ENCODE results near the gene ACHE.
"Not testable (repeated sequence)": the region's sequence is repeated elsewhere in the genome, so short reads cannot be mapped to it uniquely, and the experiment has no call there.

ACHE gene

DNA sequence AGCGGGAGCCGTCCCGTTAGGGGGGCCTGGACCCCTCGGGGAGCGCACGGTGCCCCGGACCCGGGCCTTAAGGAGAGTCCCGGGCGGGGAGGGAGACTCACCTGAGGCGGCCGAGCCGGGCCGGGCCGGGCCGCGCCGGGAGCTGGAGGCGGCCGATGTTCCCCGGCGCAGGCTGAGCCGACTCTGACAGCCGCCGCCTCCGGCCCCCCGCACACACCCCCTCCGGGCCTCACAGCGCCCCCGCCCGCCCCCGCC, at the start of gene ACHE:
Gene ACHE, minus strand, starts transcription at position 188 of the 255 bp plus-strand sequence. CDS start 1,656 bp downstream, outside the sequence.
- DNase-seq: no peak

DNA sequence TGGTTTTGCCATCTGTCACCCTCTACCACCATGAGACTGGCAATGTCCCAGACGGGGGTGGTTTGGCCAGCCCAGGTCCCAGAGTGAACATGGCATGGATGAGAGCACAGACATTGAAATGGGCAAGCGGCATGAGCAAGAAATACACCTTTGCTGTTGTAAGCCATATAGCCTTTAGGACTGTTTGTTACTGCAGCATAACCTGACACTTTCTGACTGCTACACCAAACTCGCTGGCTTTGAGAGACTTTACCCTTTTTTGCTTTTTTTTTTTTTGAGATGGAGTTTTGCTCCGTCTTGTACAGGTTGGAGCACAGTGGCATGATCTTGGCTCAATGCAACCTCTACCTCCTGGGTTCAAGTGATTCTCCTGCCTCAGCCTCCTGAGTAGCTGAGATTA, 48.5 kb upstream of the ACHE start:
- DNase-seq: no peak

GRCh38 chr7:100943693-100944092, 48.0 kb upstream of the ACHE start:
- no peak for DNase-seq

- DNase-seq: no peak
These were observed 46.5 kb upstream of the ACHE start for GRCh38 chr7:100942045-100942774.

DNA sequence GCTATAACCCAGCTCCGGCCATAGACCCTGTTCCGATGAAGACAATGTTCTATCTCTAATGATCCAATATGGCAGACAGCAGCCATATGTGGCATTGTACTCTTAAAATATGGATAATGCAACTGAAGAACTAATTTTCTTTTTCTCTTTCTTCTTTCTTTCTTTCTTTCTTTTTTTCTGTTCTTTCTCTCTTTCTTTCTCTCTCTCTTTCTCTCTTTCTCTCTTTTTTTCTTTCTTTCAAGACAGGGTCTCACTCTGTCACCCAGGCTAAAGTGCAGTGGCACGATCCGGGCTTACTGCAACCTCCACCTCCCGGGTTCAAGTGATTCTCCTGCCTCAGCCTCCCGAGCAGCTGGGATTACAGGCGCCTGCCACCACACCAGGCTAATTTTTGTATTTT, 40.5 kb upstream of the ACHE start:
- not testable (repeated sequence) for DNase-seq

GRCh38 chr7:100935381-100935780, 39.7 kb upstream of the ACHE start:
- not testable (repeated sequence) for DNase-seq

DNA sequence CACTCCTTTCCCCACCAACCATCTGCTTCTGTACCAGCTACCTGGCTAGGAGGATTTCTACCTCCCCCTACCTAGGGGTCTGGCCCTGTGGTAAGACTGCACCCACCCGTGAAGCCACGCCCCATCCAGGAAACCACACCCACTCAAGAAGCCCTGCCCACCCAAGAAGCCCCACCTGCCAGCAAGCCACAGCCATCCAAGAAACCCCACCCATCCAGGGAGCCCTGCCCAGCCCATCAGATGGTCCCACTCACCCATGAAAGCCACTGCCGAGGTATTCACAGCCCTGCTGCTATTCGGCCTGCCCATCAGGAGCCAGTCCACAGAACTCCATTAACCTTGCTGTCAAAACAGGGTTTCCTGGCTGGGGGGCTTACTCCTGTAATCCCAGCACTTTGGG, 38.0 kb upstream of the ACHE start:
- no peak for DNase-seq

DNA sequence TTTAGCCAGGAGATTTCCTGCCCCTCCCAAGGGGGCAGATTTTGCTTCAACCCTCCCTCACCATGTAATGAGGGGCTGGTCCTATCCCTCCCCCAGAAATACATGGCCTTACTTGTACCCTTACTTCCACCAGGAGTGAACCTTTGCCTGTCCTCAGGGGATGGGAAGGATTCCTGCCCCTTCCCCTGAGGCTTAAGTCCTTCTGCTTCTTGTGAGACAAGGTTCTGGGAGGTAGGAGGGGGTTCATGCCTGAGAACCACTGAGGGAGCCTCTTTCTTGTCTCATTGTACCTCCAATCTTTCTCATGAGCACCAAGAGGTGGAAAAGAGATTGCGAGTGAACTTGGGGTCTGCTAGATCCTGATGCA, 34.1 kb upstream of the ACHE start:
- no peak for DNase-seq

GRCh38 chr7:100923616-100924015, 27.9 kb upstream of the ACHE start:
- DNase-seq: not testable (repeated sequence)

DNA sequence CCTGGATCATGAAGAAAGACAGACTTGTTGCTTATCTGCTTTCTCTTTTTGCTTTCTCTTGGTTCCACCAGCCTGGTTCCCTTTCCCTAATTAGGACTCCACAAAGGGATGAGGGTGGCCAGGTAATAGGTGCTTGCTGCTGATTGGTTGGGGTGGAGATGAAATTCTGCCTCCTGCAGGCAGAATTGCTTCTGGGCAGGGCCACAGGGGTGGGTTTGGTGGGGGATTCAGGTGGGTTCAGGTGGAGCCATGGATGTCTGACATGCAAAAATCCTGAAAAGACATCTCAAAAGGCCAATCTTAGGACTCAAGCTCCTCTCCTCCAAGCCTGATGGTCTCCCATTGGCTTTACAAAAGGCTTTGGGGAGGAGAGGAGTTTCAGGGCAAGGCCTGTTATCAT, 25.4 kb upstream of the ACHE start:
- DNase-seq: no peak

GRCh38 chr7:100919779-100920437, 24.2 kb upstream of the ACHE start:
- not testable (repeated sequence) for DNase-seq

DNA sequence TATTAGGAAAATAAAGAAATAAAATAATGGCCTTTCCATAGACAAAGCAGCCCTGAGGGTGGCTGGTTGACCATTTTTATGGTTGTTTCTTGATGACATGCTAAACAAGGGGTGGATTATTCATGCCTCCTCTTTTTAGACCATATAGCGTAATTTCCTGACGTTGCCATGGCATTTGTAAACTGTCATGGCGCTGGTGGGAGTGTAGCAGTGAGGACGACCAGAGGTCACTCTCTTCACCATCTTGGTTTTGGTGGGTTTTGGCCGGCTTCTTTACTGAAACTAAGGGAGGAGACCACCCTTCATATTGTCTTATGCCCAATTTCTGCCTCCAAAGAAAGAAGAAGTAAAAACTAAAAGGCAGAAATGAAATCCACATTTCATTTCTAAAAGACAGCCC, 23.6 kb upstream of the ACHE start:
- not testable (repeated sequence) for DNase-seq

- DNase-seq: no peak
These were observed 19.3 kb upstream of the ACHE start for GRCh38 chr7:100914879-100915447.

DNA sequence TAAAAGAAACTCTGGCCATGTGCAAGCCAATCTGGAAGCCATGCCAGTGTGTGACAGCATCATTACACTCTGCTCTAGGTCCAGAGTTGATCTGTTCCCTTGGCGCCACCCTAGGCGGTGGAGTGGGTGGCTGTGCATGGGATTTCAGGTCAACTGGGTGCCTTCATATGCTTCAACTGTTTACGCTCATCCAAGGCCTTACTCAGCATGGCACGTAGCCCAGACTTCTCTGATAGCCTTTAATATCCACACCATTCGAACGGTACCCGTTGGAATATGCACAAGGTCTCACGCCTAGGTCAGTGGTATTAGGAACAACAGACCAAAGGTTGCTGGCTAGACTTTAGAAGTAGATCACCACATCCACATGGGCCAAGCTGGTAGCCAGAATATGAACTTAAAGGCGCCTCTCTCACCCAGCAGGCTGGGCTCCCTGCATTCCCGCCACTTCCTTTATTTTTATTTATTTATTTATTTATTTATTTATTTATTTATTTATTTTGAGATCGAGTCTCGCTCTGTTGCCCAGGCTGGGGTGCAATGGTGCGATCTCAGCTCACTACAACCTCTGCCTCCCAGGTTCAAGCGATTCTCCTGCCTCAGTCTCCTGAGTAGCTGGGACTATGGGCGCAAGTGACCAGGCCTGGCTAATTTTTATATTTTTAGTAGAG, 18.7 kb upstream of the ACHE start:
- no peak for DNase-seq

DNA sequence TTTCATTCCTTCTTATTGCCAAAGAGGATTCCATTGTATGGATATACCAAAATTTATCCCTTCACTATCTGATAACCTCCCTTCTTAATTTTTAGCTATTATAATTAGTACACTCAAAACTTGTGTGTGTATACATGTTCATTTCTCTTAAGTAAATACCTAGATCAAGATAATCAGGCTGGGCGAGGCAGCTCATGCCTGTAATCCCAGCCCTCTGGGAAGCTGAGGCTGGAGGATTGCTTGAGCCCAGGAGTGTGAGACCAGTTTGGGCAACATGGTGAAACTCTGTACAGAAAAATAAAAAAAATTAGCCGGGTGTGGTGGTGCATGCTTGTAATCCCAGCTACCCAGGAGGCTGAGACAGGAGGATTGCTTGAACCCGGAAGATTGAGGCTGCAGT, 15.8 kb upstream of the ACHE start:
- DNase-seq: no peak

DNA sequence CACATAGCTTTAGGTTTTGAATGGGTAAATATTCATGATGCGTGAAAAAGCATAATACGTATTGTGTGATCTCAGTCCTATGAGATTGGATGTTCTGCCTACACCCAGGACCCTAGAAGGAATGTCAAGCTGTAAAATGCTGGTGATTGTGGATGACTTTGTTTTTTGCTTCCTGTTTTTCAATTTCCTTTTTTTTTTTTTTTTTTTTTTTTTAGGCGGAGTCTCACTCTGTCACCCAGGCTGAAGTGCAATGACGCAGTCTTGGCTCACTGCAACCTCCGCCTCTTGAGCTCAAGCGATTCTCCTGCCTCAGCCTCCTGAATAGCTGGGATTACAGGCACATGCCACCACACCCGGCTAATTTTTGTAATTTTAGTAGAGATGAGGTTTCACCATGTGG, 14.8 kb upstream of the ACHE start:
- not testable (repeated sequence) for DNase-seq

DNA sequence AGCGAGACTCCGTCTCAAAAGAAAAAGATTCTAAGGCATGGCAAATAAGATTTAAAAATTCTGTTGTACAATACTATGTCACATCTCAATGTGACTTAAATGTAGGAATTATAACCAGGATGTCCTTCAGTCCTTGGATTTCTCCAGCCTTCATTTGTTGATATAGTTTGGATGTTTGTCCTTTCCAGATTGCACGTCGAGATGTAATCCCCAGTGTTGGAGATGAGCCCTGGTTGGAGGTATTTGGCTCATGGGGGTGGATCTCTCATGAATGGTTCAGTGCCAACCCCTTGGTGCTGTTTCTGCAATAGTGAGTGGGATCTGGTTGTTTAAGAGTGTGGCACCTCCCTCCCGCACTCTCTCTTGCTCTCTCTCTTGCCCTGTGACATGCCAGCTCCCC, 12.8 kb upstream of the ACHE start:
- no peak for DNase-seq

GRCh38 chr7:100902638-100903037, 7.0 kb upstream of the ACHE start:
- DNase-seq: no peak

GRCh38 chr7:100901921-100902332, 6.2 kb upstream of the ACHE start:
- DNase-seq: no peak

DNA sequence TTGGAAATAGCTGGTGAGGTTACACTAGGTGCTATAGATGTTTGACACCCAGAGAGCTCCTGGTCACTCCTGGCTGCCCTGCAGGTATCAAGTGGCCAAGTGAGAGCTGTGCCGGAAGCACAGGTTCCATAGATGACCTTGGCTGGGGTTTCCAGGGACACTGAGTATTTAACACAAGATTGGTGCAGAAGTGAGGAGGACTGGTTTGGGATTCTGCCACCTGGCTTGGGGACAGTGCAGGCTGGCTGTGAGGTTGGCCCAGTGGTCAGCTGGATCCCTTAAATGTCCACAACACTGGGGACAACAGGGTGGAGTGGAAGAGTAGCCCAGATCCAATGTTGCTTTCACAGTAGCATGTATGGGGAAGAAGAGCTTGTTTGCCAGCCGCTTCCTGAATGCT, 5.3 kb upstream of the ACHE start:
- no peak for DNase-seq

DNA sequence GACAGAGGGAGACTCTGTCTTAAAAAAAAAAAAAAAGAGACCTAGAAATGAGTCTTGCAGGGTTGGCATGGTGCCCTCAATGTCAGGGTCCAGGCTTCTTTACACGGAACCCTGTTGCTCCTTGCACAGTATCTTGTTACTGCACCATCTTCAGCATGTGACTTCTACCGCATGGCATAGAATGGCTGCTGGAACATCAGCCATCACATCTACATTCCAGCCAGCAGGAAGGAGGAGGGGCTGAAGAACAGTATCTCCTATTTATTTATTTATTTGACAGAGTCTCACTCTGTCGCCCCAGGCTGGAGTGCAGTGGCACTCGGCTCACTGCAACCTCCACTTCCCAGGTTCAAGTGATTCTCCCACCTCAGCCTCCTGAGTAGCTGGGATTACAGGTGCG, 3.7 kb upstream of the ACHE start:
- DNase-seq: no peak

DNA sequence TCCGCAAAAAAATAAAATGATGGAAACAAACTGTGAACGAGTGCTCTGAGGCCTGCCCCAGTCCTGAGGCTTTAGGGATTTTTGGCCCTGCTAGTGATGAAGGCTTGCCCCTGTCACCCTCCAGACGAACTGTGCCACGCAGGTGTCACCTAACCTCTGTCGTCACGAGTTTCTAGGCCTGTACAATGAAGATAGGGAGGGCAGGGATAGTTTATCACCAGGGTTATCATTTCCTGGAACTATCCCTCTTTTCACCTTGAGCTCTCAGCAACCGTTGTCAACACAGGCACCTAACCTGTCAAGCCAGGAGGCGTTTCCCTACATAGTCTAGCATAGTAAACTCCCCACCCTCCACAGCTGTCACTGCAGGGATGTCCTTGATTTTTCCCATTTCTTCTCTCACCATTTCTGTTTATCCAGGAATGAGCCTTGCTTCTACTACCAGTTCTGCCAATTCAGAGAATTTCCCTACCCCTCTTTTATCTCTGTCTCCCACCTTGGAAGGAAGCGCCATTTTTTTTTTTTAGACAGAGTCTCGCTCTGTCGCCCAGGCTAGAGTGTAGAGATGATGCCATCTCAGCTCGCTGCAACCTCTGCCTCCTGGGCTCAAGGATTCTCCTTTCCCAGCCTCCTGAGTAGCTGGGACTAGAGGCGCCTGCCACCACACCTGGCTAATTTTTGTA, 2.2 kb upstream of the ACHE start:
- DNase-seq: no peak

All from stimulated activated CD4-positive, alpha-beta T cell treated with anti-CD3 and anti-CD28 coated beads, Interleukin-2, amount 100 ng/mL, for 48 hours (primary cell).